GF-D8 (cell line): Measurements from ENCODE around the gene PDIA5.
"Not testable (repeated sequence)": the region's sequence is repeated elsewhere in the genome, so short reads cannot be mapped to it uniquely, and the experiment has no call there.

Source experiments
- DNase-seq: peaks from one replicate; lab custom pipeline; 2025; lab: John Stamatoyannopoulos, UW

PDIA5 gene

GRCh38 chr3:123093696-123094095, 26.9 kb downstream of the PDIA5 start:
- DNase-seq: no peak

- no peak for DNase-seq
Observed at GRCh38 chr3:123094516-123095313, 27.9 kb downstream of the PDIA5 start.

GRCh38 chr3:123096126-123096525, 29.3 kb downstream of the PDIA5 start:
- DNase-seq: no peak

DNA sequence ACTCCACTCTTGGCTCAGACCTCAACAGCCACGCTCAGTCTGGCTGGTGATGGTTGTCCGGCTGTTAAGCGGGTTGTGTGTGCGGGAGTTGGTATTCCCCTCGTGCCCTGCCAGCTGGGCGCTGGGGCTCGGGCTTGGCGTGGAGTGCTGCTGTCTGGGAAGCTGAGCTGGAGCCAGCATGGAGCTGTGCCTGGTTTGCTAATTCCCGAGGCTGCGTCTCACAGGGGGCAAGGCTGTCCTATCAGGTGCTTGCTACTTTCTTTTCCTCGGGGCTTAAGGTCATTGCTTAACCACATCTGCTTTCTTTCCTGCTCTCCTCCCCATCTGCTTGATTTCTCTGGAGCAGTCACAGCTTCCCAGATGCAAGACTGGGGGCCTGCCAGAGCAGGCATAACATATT, 29.9 kb downstream of the PDIA5 start:
- no peak for DNase-seq

DNA sequence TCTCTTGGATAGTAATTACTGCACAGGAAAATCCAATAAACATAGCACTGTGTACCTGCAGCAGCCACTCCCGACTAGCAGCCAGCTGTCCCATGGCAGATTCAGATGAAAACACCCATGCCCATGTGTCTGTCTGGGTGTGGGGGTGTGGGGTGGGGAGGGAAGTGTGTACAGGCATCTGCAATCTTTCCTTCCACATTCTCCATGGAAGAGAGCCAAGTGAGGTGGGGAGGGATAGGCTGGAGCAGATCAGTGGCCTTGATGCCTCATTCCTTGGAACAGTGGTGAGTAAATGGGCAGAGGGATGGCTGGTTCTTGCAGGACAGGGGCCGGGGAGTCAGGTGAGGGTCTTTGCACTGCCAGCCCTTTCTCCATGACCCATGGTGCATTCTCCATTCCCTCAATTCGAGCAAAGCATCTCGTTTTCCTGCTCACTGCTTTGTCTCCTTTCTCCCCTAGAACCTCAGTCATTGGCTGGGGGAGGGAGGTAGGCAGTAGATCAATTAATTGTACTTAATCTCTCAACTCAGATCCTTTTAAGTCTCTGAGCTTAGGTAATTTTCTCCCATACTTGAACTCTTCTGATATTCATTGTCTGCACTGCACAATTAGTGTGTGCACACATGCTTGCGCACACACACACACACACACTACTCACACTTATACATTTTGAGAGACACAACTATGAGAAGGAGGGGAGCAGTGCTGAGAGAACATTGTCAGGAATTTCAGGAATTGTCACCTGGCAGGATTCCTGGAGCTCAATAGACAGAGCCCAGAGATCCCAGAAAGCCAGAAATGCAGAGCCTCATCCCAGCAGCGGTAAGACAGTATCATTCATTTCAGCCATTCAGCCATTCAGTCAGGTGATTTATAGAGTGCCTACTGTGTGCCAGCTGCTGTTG, 31.9 kb downstream of the PDIA5 start:
- no peak for DNase-seq

DNA sequence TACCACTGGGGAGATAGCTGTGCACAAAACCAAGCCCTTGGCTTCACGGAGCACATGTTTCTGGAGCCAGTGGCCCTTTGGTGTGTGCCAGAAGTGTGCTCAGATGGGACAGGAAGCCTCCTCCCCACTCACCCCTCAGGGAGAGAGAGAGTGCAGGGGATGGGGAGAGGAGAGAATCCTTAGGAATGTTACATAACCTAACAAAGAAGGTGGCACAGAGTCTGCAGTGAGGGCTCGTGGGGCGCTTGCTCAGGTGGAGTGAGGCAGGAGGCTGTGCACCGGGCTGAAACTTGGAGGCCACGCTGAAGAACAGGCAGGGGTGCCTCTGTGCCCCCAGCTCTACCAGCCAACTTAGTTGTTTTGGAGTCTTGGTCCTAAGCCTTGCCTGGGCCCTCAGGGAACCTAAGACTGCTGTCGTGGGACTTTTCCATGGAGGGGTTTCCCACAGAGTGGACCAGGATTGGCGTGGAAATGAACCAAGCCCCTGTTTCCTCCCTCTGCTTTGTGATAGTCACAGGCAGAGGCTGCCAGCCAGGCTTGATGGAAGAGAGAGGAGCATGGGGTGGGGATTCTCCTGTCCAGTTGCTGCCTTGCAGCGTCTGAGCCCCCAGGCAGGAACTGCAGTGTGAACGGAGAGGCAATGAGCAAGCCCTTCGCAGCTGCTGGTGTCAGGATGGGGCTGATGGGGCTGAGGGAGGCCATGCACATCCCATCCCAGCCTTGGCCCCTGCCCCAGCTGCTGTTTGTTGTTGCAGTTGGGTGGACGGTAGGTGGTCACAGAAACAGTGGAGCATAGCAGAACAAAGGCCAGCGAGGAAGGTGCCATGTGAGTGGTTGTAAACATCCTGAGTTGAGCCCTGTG, 32.7 kb downstream of the PDIA5 start:
- no peak for DNase-seq

DNA sequence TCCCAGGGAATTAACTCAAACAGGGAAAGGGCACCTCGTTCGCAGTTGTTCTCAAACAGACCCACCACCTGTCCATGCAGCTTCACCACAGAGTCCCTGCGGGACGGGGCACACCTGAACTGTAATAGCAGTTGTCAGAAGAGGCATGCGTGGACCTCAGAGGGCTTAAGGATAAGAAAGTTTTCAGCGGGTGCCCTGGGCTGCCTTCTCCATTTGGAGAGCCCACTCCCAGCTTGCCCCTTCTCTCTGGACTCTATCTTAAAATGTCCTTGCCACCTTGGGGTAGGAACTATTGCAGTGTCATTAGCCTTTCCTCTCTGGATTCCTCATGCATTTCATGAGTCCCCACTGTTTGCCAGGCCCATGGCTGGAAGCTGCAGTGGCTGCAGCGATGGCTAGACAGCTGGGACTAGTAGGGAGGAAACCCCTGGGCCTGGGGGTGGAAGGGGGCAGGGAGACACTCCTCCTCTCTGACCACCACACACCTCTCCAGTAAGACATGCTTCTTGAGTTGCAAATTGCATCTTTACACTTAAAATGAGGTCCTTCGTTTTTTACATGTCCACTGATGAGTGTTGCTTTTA, 33.5 kb downstream of the PDIA5 start:
- no peak for DNase-seq

GRCh38 chr3:123102249-123102648, 35.4 kb downstream of the PDIA5 start:
- DNase-seq: no peak

DNA sequence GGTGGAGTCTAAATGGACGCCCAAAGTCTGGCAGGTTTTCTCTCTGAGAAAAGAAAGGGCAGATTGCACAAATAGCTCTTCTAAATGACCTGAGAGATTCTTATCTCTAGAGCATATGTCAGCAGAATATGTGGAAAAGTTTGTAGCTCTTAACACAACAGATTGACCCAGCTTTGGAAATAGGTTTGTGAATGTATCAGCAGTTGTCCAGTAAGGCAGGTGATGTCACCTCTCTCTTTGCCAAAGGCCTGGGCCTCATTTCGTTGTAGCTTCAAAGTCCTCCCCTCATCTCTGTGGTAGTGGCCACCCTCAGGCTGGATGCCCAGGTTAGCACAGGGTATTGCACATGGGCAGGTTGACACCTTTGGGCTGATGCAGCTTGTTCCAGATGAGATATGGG, 36.0 kb downstream of the PDIA5 start:
- DNase-seq: no peak

- no peak for DNase-seq
Observed at GRCh38 chr3:123104550-123104949, 37.7 kb downstream of the PDIA5 start.

DNA sequence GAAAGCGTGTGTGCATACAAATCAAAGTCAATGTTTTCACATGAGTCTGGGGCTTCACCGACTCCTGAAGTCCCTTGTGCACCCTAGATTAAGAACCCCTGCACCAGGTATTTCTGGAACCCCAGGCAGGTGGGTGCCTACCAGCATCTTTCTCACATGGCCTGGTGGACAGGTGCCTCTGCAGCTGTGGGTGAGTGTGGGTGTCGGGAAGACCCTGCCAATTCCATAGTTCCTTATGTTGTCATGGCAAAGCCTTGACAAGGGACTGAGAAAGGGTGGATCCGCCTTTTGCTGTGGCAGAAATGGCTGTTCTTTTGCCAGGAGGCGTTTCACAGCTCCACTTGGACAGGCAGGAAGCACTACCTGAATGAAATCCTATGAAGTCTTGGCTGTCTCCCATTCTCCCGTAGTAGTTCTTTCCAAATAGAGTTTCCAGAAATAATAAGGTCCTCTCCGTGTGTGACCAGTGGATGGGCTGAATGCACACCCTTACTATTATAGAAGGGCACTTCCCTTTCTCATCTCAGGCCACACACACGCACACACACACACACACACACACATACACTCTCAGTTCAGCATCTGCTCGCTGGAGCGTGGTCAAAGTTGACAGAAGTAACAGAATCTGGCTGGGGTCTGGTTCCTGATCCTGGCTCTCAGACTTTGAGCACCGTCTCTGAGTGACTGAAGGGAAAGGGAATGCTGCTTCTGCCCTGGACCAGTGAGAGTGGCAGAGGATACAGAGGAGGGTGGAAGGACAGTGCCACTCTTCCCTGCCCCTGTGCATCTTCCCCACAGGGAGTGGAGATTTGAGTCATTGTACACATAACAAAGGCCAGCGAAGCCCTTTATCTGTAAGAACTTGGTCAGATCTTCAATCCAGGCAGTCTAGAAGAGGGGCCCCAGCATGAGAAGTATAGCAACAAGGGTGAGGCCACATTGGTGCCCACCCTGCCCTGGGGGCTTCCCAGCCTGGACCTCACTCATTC, 38.7 kb downstream of the PDIA5 start:
- no peak for DNase-seq

- no peak for DNase-seq
Observed at GRCh38 chr3:123110282-123110975, 43.6 kb downstream of the PDIA5 start.

- no peak for DNase-seq
Observed at GRCh38 chr3:123110976-123111615, 44.3 kb downstream of the PDIA5 start.

- no peak for DNase-seq
Observed at GRCh38 chr3:123111640-123112039, 44.8 kb downstream of the PDIA5 start.

DNA sequence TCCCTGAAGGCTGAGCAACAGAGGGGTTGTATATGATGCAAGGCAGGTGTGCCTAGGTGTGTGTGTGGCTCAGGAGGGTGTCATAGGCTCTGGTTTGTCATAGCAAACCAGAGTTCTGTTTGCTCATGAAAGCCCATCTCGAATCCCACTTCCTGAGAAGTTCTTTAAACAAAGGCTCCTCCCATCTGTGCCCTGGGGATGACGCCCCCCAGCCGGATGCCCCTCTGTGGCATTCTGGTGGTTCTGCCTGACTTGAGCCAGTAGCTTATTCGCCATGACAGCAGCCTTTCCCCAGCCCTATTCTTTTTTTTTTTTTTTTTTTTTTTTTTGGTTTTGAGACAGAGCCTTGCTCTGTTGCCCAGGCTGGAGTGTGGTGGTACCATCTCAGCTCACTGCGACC, 45.4 kb downstream of the PDIA5 start:
- DNase-seq: no peak

GRCh38 chr3:123112656-123113055, 45.8 kb downstream of the PDIA5 start:
- not testable (repeated sequence) for DNase-seq

DNA sequence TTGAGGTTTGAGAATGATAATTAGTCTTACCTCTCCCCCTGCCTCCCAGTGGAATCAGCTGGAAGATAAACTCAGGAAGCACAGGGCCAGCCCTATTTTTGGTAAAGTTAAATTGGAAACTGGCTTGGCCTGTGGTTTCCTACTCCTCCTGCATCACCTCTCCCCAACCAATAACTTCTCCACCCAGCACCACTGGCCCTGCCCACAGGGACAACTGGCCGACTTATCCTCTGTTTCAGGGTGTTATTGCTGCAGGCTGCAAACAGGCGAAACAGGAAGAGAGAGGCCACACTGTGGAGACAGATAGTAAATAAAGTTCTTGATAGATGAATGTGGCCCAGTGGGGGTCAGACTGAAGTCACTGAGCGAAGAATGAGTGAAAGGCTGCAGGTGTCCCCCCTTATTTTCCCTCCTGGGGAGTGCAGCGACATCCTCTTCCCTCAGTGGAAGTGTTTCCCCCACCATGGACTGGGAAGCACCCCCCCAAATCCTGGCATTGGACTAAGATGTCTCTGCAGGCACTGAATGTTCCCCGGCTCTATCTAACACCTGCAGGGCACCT, 47.1 kb downstream of the PDIA5 start:
- no peak for DNase-seq

DNA sequence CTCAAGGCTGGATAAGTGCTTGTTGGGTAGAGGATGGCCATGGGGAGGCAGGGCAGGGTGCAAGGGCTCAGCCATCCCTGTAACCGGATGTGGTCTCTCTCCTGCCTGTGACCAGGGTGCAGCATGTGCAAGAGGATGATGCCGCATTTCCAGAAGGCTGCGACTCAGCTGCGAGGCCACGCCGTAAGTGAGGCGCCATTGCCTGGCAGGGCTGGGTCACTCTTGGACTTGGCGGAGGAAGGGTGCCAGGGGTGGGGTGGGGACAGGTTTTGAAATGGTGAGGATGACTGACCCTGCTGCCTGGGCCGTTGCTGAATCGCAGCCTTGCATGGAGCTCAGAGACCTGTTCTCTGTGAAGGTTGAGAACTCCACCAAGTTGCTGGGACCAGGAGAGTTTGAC, 49.3 kb downstream of the PDIA5 start:
- DNase-seq: no peak

GRCh38 chr3:123119388-123119787, 52.6 kb downstream of the PDIA5 start:
- no peak for DNase-seq
